HL-60/S4 treated with phorbol 12-myristate 13-acetate at 8.2 ng/mL for 4 days and 3 days (cell line): ENCODE data around the gene LMAN1.

ENCODE experiments used
- in situ Hi-C: fragments of 300-500 bp; cut with MboI; formaldehyde crosslinking; loops from 2 replicates; pipeline ENCODE4 v1.15.0; 2022; ENCODE audit warnings: low sequenced_read_pairs

The LMAN1 gene

GRCh38 chr18:59358712-59359575 is at the start of gene LMAN1:
TSS of gene LMAN1 (minus strand) at chr18:59359265. CDS start at chr18:59359244, 21 bp downstream.
- in situ Hi-C loops, result no loop called here

DNA sequence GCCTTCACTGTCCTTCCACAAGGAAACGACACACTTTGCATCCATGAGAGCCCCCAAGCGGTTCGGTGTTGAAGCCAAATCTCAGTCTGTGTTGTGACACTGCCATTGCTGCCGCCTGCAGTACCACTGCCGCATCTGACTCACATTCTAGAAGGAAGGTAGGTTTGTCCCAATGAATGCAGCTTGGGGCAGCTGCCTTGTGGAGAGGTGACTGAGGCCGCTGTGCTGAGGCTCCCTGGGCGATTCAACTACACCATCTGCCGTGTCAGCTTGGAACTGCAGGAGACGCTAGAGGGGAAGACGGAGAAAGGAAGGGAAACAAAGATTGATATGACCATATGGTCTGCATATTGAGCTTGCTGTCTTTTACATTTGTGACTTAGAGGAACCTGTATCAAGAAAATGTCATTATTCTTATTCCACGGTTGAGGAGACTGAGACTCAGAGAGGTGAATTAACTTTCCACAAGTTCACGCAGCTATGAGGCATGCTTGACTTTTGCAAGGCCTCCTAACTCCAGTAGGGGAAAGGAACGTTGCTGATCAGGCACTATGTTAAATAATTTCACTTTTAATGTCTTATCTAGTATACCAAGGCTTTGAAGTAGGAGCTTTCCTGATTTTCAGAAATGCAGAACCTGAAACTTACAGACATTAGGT is 43.5 kb upstream of the LMAN1 start:
- in situ Hi-C loops, result no loop called here

- in situ Hi-C loops, result no loop called here
Observed at GRCh38 chr18:59400407-59400806, 41.3 kb upstream of the LMAN1 start.

GRCh38 chr18:59395226-59396175 is 36.4 kb upstream of the LMAN1 start:
- in situ Hi-C loops, result no loop called here

DNA sequence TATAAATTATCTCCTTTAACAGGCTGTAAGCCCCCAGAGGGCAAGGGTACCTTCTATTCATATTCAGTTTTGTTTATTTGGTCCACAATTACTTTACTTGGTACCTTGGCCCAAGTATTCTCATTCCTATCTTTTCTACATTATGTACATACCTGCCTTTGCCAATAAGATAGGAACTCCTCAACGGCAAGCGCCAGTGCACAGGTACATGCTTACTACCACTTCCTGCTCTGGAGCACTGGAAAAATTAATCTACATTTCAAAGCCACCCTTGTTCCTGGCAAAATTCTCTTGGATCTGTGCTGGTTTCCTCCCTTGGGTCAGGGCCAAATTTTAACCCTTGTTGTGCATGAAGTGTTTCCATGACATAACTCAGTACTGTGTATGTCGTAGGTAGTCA is 34.3 kb upstream of the LMAN1 start:
- in situ Hi-C loops, result no loop called here

GRCh38 chr18:59388817-59389216 is 29.8 kb upstream of the LMAN1 start:
- in situ Hi-C loops, result no loop called here

DNA sequence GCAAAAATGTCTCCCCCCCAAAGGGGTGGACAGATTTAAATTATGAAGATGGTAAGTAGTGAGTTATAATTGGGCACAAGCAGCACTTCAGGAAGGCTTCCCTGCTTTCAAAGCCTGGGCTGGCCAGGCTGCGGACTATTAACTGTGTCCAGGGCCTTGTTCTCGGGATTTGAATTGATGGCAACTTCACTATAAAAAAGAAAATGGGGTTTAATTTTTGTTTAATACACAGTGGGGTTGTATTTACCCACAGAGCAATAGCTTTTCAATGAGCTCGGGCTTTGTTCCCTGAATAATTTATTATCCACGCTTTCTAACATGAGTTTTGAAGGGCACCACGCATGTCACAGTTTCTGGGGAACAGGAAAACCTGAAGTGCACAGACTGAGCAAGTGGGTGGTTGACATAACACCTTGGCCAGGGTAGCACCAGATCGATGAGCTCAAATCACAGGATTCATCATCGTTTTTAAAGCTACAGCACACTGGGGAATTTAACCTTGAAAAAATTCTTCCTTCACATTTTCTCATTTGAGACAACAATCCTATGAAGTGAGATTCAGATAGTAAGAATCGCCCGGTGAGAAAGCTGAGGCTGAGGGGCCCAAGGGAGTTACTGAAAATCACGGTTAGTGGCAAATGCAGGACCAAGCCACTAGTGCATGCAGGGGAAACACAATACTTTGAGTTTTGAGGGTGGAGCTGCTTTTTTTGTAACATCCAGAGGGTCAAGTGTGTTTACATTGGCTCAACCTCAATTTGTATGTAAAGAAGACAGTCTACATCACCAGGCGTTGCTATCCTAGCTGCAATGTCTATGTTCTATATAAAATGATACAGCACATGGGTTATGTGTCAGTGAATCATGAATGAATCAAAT is 28.9 kb upstream of the LMAN1 start:
- in situ Hi-C loops, result no loop called here

- in situ Hi-C loops, result no loop called here
Observed at GRCh38 chr18:59386909-59387686, 28.0 kb upstream of the LMAN1 start.

- in situ Hi-C loops, result no loop called here
Observed at GRCh38 chr18:59385191-59385590, 26.1 kb upstream of the LMAN1 start.

GRCh38 chr18:59383851-59384250 is 24.8 kb upstream of the LMAN1 start:
- in situ Hi-C loops, result no loop called here

GRCh38 chr18:59382383-59382782 is 23.3 kb upstream of the LMAN1 start:
- in situ Hi-C loops, result no loop called here

DNA sequence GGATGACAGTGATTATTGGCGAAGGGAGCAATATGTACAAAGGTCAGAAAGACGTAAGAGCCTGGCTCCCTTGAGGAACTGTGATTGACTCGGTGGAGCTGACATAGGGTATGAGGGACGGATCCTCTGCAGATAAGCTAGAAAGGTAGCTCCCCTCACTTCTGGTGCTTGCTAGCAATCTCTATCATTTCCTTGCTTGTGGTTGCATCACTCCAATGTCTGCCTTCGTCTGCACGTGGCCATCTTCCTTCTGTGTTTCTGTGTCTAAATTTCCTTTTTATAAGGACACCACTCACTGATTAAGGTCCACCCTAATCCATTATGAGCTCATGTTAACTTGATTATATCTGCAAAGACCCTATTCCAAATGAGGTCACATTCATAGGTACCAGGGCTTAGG is 22.9 kb upstream of the LMAN1 start:
- in situ Hi-C loops, result no loop called here

DNA sequence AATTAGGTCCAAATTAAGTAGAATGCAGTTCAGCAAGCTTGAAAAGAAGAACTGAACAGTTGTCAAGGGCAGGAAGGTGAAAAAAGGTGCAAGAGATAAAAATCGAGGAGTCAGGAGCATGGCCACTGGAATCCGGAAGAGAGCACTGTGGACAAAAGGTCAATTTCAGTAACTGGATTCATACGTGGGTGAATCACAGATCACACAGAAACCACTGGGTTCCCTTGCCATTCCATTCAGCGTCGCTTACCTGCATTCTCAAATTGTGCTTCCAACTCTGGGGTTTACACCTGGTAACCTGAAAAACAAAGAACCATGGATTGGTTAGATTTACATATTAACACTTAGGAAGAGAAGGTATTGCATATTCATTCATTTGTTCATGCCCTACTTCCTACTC is 21.6 kb upstream of the LMAN1 start:
- in situ Hi-C loops, result no loop called here

DNA sequence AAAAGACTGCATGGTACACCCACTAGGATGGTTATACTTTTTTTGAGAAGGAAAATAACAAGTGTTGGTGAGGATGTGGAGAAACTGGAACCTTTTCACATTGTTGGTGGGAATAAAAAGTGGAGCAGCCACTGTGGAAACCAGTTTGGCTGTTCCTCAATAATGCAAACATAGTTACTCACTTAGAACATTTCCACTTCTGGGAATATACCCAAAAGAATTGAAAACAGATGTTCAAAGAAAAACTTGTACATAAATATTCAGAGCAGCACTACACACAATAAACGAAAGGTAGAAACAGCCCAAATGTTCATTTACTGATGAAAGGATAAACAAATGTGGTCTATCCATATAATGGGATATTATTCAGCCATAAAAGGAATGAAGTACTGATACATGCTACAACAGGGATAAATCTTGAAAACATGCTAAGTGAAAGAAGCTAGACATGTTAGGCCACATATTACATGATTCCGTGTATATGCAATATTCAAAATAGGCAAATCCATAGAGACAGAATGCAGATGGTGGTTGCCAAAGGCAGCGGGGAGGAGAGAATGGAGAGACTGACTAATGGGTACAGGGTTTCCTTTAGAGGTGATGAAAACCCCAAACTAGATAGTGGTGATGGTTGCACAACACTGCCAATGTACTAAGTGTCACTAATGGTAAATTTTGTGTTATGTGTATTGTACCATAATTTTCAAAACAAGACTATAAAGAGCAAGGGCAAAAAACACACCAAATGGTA is 20.9 kb upstream of the LMAN1 start:
- in situ Hi-C loops, result no loop called here

DNA sequence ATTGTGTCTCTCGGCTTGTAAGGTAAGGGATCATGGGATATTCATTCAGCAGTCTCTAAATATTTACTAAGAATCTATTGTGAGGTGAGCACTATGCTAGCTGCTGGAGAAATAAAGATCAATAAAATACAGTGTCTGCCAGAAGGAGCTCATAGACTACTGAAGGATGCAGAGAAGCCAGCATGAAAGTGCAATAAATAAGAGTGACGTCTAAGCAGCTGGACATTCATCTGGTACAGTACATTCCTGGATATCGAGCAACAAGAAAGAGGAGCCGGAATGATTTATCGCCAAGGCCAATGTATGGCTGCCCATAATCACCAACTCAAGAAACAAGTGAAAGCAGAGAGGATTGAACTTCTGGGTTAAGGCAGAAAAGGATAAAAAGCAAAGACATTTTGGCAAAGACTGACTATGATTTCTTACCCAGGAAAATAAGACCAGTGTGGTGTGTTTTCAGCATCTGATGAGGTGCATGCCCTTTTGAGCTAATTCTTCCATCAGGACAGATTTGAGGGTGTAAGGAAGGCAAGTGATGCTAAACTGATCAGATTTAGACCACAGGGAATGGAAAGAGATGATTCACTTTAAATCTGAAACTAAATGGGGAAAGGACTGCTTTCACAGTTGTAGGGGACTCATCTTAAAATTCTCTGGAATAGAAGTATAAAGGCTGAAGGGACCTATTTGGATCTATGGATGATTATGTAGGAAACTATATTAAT is 18.7 kb upstream of the LMAN1 start:
- in situ Hi-C loops, result no loop called here

GRCh38 chr18:59376351-59376935 is 17.4 kb upstream of the LMAN1 start:
- in situ Hi-C loops, result no loop called here

DNA sequence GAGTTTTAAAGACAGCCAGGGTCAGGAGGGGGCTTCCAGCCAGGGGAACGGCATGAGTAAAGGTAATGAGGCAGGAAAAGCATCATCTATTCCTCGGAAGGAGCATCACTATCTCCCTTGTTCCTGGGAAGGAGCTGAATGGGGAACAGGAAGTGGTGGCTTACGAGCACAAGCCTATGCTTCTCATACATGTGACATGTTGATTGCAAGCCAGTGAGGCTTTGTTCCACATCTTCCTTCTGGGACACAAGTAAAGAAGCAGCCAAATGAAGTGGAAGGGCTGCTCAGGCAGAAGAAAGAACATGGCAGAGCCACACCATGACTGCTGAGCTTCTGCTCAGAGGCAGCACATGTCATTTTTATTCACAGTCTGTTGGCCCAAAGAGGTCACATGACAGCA is 15.1 kb upstream of the LMAN1 start:
- in situ Hi-C loops, result no loop called here

GRCh38 chr18:59372975-59373374 is 13.9 kb upstream of the LMAN1 start:
- in situ Hi-C loops, result no loop called here
